Ascending aorta (tissue), 2 donors: ENCODE data around the gene MYO1E. TPM values are rescaled to one million over a fixed set of nuclear protein-coding genes. Genes with fewer than 3 reads are reported as not detected.

ENCODE experiments used
- DNase-seq, 2 donors: peaks; one replicate each; pipeline ENCODE4 v3.0.0-alpha.2; 2019; ENCODE audit warnings: low spot score in 2 of 2
- H3K27ac ChIP-seq, 2 donors: fragments of 200-600 bp; sonication (generic); one replicate each; pipeline ENCODE4 v1.5.1; 2016 to 2017; ENCODE audit warnings: mild to moderate bottlenecking in 1 of 2
- H3K27me3 ChIP-seq: fragments of 200-600 bp; sonication (generic); one replicate; pipeline ENCODE4 v1.5.1; 2017
- H3K36me3 ChIP-seq, 2 donors: fragments of 200-600 bp; sonication (generic); one replicate each; pipeline ENCODE4 v1.5.1; 2016
- H3K4me1 ChIP-seq, 2 donors: fragments of 200-600 bp; sonication (generic); one replicate each; pipeline ENCODE4 v1.5.1; 2016 to 2017; ENCODE audit warnings: mild to moderate bottlenecking in 1 of 2
- H3K4me3 ChIP-seq, 2 donors: fragments of 200-600 bp; sonication (generic); one replicate each; pipeline ENCODE4 v1.5.1; 2016 to 2017; ENCODE audit warnings: mild to moderate bottlenecking in 1 of 2
- H3K9me3 ChIP-seq, 2 donors: fragments of 200-600 bp; sonication (generic); one replicate each; pipeline ENCODE4 v1.5.1; 2016
- CTCF ChIP-seq, 3 experiments: fragments of 200-600 bp in 2 of 3; fragments of 450-650 bp in 1 of 3; sonication (generic) in 2 of 3; IDR thresholded peaks; one replicate each; pipeline ENCODE4 v1.5.1; 2016 to 2019; ENCODE audit warnings: antibody characterized with exemption in 3 of 3, mild to moderate bottlenecking in 1 of 3, moderate library complexity in 1 of 3
- intact Hi-C: fragments of 100-400 bp; cut with DNase I; formaldehyde crosslinking; loops from one replicate; pipeline ENCODE4 v1.15.1; 2023
- total RNA-seq: library from RNA; depleted of rRNA; stranded (reverse); fragments of >200 nt; gene quantifications from one replicate; pipeline ENCODE4 v1.1.0, GENCODE V29; 2016

Gene MYO1E
- total RNA-seq, 1 donor from 2014 or later: 48.0 TPM

GRCh38 chr15:59352189-59352588, 20.5 kb downstream of the MYO1E start:
- no peak overlapping the region for H3K27ac ChIP-seq
- no peaks in the 10 kb centered on the region for H3K27me3 ChIP-seq
- H3K9me3 ChIP-seq: no peaks in the 10 kb centered on the region
- peaks cover 5 to 21% of the 10 kb centered on the region in 2 donors for H3K4me1 ChIP-seq
- no peak for TF ChIP-seq CTCF (IDR thresholded peaks at IDR 0.05)
- H3K4me3 ChIP-seq: no peak overlapping the region
- DNase-seq: no peak
- intact Hi-C loops: no loop called here
- no peaks in the 10 kb centered on the region for H3K36me3 ChIP-seq

- TF ChIP-seq CTCF (IDR thresholded peaks at IDR 0.05): no peak
- no peak for DNase-seq
- intact Hi-C loops: no loop called here
- H3K4me3 ChIP-seq: no peak overlapping the region
- no peaks in the 10 kb centered on the region for H3K9me3 ChIP-seq
- H3K4me1 ChIP-seq: peaks cover 5 to 30% of the 10 kb centered on the region in 2 donors
- H3K27me3 ChIP-seq: no peaks in the 10 kb centered on the region
- no peaks in the 10 kb centered on the region for H3K36me3 ChIP-seq
- peak overlapping the region; percentile 69 to 82 for H3K27ac ChIP-seq
Measured at GRCh38 chr15:59350421-59350732, 22.3 kb downstream of the MYO1E start.

GRCh38 chr15:59349680-59350420, 22.8 kb downstream of the MYO1E start:
- Histone ChIP-seq H3K27me3 (no peaks in the 10 kb centered on the region), H3K4me3 (no peak overlapping the region), H3K27ac (peak overlapping the region; percentile 69 to 82), H3K4me1 (peaks cover 5 to 36% of the 10 kb centered on the region in 2 donors), H3K9me3 (no peaks in the 10 kb centered on the region), H3K36me3 (no peaks in the 10 kb centered on the region)
- DNase-seq: peak; percentile 27 to 83
- no peak for TF ChIP-seq CTCF (IDR thresholded peaks at IDR 0.05)
- intact Hi-C loops: loop anchor here (2.0 kb wide), 1 partner anchor 35 kb away; no protein-coding TSS in a partner anchor

- intact Hi-C loops: loop anchor here (2.0 kb wide), 1 partner anchor 33 kb away; no protein-coding TSS in a partner anchor
- Histone ChIP-seq H3K4me3 (no peak overlapping the region), H3K27ac (no peak overlapping the region), H3K27me3 (no peaks in the 10 kb centered on the region), H3K9me3 (no peaks in the 10 kb centered on the region), H3K4me1 (peaks cover 5 to 42% of the 10 kb centered on the region in 2 donors), H3K36me3 (no peaks in the 10 kb centered on the region)
- TF ChIP-seq CTCF (IDR thresholded peaks at IDR 0.05): no peak
- no peak for DNase-seq
Measured at GRCh38 chr15:59347915-59348314, 24.8 kb downstream of the MYO1E start.

GRCh38 chr15:59346951-59347350, 25.7 kb downstream of the MYO1E start:
- TF ChIP-seq CTCF (IDR thresholded peaks at IDR 0.05): no peak
- intact Hi-C loops: no loop called here
- H3K36me3 ChIP-seq: peaks cover 0 to 4% of the 10 kb centered on the region in 2 donors
- H3K9me3 ChIP-seq: no peaks in the 10 kb centered on the region
- DNase-seq: no peak
- no peak overlapping the region for H3K27ac ChIP-seq
- no peaks in the 10 kb centered on the region for H3K27me3 ChIP-seq
- peaks cover 5 to 42% of the 10 kb centered on the region in 2 donors for H3K4me1 ChIP-seq
- no peak overlapping the region for H3K4me3 ChIP-seq
